GM13977 (cell line): ENCODE measurements around the gene CEP128.

ENCODE experiments used
- DNase-seq: peaks from one replicate; pipeline ENCODE4 v3.0.0; 2012; ENCODE audit warnings: low spot score
- CTCF ChIP-seq: IDR thresholded peaks from 2 replicates; pipeline ENCODE4 v1.5.1; 2012; ENCODE audit warnings: mild to moderate bottlenecking, control low read depth; ENCODE audit not compliant: insufficient read depth; ENCODE audit errors: extremely low read depth, missing control alignments
- in situ Hi-C: fragments of 300-500 bp; cut with MboI; formaldehyde crosslinking; loops from one replicate; pipeline ENCODE4 v1.12.0; 2022; ENCODE audit warnings: low sequenced_read_pairs, low pct_unique_long_range_greater_than_20kb, mixed read lengths, inconsistent platforms; ENCODE audit not compliant: unreplicated experiment

The CEP128 gene

GRCh38 chr14:80867798-80868197 lies 73.7 kb downstream of the CEP128 start:
- DNase-seq = no peak
- TF ChIP-seq CTCF = no peak
- in situ Hi-C loops = no loop called here

GRCh38 chr14:80867091-80867490 lies 74.4 kb downstream of the CEP128 start:
- TF ChIP-seq CTCF = no peak
- in situ Hi-C loops = no loop called here
- no peak for DNase-seq

GRCh38 chr14:80865565-80865964 lies 76.0 kb downstream of the CEP128 start:
- no peak for DNase-seq
- in situ Hi-C loops = no loop called here

GRCh38 chr14:80862983-80863382 lies 78.6 kb downstream of the CEP128 start:
- in situ Hi-C loops = no loop called here
- peak; percentile 5 for TF ChIP-seq CTCF
- no peak for DNase-seq

More at GRCh38 chr14:80865565-80865964, 76.0 kb downstream of the CEP128 start:
- TF ChIP-seq CTCF = no peak

- TF ChIP-seq CTCF = no peak
- no peak for DNase-seq
- in situ Hi-C loops = no loop called here
Measured at GRCh38 chr14:80862541-80862940, 79.0 kb downstream of the CEP128 start.

- peak; percentile 10 for DNase-seq
- peak; percentile 59 for TF ChIP-seq CTCF
- in situ Hi-C loops = no loop called here
Measured at GRCh38 chr14:80850197-80850814, 91.2 kb downstream of the CEP128 start.
